Transverse colon (tissue), 4 donors: ENCODE results near the gene PDIA5.

Experiments
- CTCF ChIP-seq, 5 experiments: fragments of 200-600 bp in 3 of 5; fragments of 450-650 bp in 2 of 5; sonication (generic) in 3 of 5; IDR thresholded peaks; 1 replicate in 2 of 5; 2 replicates in 3 of 5; pipeline ENCODE4 v1.5.1; 2016 to 2017; ENCODE audit warnings: antibody characterized with exemption in 5 of 5, inconsistent platforms in 3 of 5, mild to moderate bottlenecking in 2 of 5, moderate library complexity in 1 of 5
- POLR2A ChIP-seq: fragments of 450-650 bp; IDR thresholded peaks from one replicate; pipeline ENCODE4 v1.6.1; 2016; ENCODE audit warnings: antibody characterized with exemption, mild to moderate bottlenecking, moderate library complexity
- POLR2AphosphoS5 ChIP-seq, 3 donors: sonication (generic); formaldehyde crosslinking; IDR thresholded peaks; one replicate each; pipeline ENCODE4 v1.6.1; 2016; ENCODE audit warnings: antibody characterized with exemption in 3 of 3

- TF ChIP-seq CTCF (IDR thresholded peaks at IDR 0.05), result no peak
- no peak for TF ChIP-seq POLR2A
- no peak for TF ChIP-seq POLR2AphosphoS5 (IDR thresholded peaks at IDR 0.05)
Observed at GRCh38 chr3:123024056-123024455, 42.8 kb upstream of the PDIA5 start.
